Fibroblast of lung (primary cell): Measurements from ENCODE around the gene FAM120AOS.

Source experiments
- CTCF ChIP-seq, 2 donors: IDR thresholded peaks in 1 of 2; conservative IDR thresholded peaks in 1 of 2; 1 replicate in 1 of 2; 2 replicates in 1 of 2; pipeline ENCODE4 v1.5.1; 2011 to 2012; ENCODE audit warnings: low read length in 2 of 2, control low read depth in 1 of 2, inconsistent platforms in 1 of 2, low read depth in 1 of 2, mild to moderate bottlenecking in 1 of 2
- EZH2 ChIP-seq: IDR thresholded peaks from 2 replicates; pipeline ENCODE4 v1.5.1; 2012; ENCODE audit warnings: low read length, control low read depth, mild to moderate bottlenecking; ENCODE audit errors: missing control alignments

- no peak for TF ChIP-seq CTCF (conservative IDR thresholded peaks at IDR 0.05 in 1 of 2, IDR thresholded peaks at IDR 0.05 in 1 of 2; ENCODE audit: low read depth in 1 of 2, low read length in 2 of 2)
- TF ChIP-seq EZH2 = no peak
Measured at GRCh38 chr9:93452710-93453046, 703 bp downstream of the FAM120AOS start.
